Stimulated activated CD4-positive, alpha-beta T cell treated with anti-CD3 and anti-CD28 coated beads, TNF-alpha, amount 100 ng/mL, for 4 hours (primary cell): ENCODE results near the gene DIP2B.
"Not testable (repeated sequence)": the region's sequence is repeated elsewhere in the genome, so short reads cannot be mapped to it uniquely, and the experiment has no call there.

Experiments
- DNase-seq, 3 experiments: peaks; one replicate each; pipeline ENCODE4 v3.0.0-alpha.2; 2020; ENCODE audit warnings: low read depth in 3 of 3

Gene DIP2B

DNA sequence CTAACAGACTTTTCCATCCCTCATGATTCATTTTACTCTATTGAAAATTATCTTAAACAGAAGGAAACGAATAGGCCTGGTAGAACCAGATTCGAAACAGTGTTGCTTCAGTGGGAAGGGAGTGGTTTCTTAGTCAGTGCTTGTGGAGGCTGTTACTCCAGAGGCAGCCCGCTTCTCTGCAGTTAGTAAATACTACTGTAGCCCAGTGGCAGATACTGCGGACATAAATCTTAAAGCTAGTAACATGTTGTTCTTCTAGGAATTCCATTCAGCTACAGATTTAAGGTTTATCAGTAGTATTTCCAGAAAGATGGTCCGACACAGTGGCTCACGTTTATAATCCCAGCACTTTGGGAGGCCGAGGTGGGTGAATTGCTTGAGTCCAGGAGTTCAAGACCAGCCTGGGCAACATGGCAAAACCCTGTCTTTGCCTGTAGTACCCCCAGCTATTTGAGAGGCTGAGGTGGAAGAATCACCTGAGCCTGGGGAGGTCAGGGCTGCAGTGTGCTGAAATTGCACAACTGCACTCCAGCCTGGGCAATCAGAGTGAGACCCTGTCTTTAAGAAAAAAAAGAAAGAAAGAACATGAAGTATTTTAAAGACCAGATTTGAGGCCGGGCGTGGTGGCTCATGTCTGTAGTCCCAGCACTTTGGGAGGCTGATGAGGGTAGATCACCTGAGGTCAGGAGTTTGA lies 45.9 kb downstream of the DIP2B start:
- no peak for DNase-seq

GRCh38 chr12:50551866-50552265 lies 47.1 kb downstream of the DIP2B start:
- no peak for DNase-seq

DNA sequence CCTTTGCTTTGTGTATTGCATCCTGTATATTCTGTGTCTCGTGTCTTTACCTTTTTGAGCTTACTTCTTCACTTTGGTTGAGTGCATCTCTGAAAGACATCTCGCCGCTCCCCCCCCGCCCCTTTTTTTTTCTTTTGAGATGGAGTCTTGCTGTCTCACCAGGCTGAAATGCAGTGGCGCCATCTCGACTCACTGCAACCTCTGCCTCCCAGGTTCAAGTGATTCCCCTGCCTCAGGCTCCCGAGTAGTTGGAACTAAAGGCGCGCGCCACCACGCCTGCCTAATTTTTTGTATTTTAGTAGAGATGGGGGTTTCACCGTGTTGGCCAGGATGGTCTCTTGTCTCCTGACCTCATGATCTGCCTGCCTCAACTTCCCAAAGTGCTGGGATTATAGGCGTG lies 49.9 kb downstream of the DIP2B start:
- no peak for DNase-seq

GRCh38 chr12:50555471-50555885 lies 50.7 kb downstream of the DIP2B start:
- DNase-seq, result no peak

DNA sequence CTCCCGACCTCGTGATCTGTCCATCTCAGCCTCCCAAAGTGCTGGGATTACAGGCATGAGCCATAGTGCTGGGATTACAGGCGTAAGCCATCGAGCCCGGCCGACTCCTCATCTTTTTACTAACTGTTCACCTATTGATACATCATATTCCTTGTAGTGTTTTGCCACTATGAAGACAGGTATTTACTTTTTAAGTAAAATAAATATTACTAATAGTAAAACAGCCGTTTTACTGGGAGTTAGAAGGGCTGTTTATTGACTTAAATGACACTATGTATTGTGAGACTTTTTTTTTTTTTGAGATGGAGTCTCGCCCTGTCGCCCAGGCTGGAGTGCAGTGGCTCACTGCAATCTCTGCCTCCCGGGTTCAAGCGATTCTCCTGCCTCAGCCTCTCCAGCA lies 51.5 kb downstream of the DIP2B start:
- no peak for DNase-seq

DNA sequence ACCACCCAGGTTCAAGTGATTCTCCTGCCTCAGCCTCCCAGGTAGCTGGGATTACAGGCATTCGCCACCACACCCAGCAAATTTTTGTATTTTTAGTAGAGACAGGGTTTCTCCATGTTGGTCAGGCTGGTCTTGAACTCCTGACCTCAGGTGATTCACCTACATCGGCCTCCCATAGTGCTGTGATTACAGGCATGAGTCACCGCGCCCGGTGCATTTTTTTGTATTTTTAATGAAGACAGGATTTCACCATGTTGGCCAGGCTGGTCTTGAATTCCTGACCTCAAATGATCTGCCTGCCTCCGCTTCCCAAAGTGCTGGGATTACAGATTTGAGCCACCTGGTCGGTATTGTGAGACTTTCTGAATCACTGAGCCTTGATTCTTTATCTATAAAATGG lies 52.0 kb downstream of the DIP2B start:
- not testable (repeated sequence) for DNase-seq

- no peak for DNase-seq
These were observed 52.6 kb downstream of the DIP2B start for GRCh38 chr12:50557421-50557820.

- DNase-seq, result no peak
These were observed 54.2 kb downstream of the DIP2B start for GRCh38 chr12:50558970-50559369.

- DNase-seq, result no peak
These were observed 58.0 kb downstream of the DIP2B start for GRCh38 chr12:50562520-50563433.

DNA sequence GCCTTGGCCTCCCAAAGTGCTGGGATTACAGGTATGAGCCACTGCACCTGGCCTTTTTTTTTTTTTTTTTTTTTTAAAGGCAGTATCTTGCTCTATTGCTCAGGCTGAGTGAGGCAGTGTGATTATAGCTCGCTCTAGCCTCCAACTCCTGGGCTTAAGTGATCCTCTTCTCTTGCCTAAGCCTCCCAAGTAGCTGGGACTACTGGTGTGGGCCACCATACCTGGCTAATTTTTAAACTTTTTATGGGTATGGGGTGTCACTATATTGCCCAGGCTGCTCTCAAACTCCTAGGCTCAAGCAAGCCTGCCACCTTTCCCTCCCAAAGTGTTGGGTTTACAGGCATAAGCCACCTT lies 58.6 kb downstream of the DIP2B start:
- no peak for DNase-seq

DNA sequence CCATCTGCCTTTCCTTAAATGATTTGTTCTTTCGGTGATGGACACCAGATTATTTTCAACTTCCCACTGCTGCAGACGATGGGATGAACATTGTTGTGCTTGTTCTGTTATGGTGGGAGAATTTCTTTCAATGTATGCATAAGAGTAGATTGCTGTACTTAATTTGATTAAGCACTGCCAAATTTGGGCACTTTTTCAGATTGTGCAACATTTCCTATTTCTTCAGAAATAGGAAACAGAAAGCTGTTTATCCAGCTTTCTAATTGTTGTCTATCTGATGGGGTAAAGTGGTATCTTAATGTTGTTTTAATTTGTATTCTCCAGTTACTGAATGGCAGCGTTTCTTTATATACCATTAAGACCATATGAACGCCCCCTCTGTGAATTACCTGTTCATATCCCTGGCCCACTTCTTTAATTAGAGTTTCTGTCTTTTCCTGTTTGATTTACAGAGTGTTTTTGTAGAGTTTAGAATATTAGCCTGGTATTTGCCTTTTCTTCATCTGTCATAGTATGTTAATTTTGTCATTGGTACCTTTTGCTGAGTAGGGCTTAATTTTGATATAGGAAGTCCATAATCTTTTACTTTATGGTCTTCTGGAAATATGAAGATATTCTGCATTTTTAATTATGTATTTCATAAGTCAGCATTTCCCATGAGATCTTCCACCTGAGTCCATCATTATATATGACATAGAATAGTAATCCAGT lies 59.6 kb downstream of the DIP2B start:
- no peak for DNase-seq

DNA sequence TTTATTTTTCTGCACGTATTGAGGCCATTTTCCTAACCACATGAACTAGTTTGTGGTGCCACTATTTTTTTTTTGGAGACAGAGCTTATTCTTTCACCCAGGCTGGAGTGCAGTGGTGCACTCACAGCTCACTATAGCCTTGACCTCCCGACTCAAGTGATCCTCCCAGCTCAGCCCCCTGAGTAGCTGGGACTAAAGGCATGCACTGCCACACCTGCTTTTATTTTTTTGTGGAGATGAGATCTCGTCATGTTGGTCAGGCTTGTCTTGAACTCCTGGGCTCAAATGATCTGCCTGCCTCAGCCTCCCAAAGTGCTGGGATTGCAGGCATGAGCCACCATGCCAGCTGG lies 60.1 kb downstream of the DIP2B start:
- DNase-seq, result no peak

GRCh38 chr12:50566066-50566465 lies 61.3 kb downstream of the DIP2B start:
- no peak for DNase-seq

- DNase-seq, result no peak
These were observed 63.1 kb downstream of the DIP2B start for GRCh38 chr12:50567926-50568325.

GRCh38 chr12:50568338-50569091 lies 63.7 kb downstream of the DIP2B start:
- no peak for DNase-seq

DNA sequence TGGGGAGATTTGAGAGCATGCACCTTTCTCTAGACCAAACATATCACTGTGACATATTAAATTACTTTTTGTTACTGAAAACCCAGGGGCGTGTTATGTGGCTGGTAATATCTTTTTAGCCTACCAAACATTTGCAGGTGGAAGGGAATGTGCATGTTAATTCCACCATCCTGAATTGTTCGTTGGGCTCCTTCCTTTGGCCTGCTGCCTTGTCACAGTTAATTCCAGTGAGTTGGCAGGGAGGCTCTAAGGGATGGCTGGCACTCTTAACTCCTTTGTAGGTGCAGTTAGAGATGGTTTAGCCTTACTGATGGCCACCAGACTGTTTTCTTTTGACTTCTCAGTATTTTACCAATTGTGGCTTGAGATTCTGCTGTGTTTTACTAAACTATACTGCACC lies 64.5 kb downstream of the DIP2B start:
- no peak for DNase-seq

- no peak for DNase-seq
These were observed 65.1 kb downstream of the DIP2B start for GRCh38 chr12:50569876-50570275.

DNA sequence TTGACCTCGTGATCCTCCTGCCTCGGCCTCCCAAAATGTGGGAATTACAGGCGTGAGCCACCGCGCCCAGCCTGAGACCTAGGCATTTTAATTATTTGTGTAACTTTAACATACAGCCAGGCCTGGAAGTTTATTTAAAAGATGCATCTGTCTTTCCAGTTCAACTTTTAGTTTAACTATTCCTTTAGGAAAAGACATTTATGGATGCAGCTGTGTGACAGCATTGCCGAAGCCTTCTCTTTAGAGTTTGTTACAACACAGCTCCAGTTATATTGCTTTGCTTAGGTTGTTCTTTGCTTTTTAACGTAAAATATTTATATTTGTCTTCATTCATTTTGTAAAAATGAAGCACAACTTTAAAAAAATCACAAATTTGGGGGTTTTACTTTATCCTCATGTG lies 67.0 kb downstream of the DIP2B start:
- DNase-seq, result no peak

- DNase-seq, result no peak
These were observed 67.5 kb downstream of the DIP2B start for GRCh38 chr12:50572287-50572686.

DNA sequence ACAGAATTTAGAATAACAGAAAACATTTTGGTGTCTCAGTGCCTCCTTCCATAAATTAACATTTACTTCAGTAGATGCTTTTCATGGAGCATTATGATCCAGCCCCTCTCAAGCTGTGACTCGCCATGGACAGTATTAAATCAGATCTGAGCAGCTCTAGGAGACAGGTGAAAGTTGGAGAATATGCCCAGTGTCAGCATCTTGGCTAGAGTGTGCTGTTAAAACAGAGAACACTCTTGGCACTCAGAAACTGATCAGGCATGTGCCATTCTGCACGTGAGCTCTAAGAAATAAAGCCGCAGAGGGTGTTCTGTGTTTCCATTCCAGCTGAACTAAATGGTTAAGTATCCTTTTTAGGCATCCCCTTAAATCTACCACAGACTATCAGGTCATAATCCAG lies 68.0 kb downstream of the DIP2B start:
- DNase-seq, result no peak

DNA sequence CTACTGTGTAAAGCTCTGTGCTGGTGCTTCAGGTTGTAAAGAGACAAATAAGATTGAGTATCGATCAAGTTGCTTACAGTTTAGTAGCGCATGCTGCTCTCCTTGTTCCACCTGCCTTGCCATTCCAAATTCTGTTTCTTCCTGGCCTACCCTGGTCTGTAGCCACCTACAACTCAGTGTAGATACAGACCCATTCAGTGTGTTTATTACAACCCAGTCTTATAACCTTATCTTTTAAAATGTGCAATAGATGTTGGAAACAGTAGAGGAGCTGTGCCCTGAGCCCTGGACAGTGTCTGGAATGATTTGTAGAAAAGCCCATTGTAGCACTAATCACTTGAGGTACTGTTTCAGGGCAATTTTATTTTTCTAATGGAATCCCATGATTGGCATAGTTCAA lies 68.5 kb downstream of the DIP2B start:
- no peak for DNase-seq
